HuH-7.5 (cell line): ENCODE data around the gene TRIM4.

ENCODE experiments used
- DNase-seq: peaks from one replicate; pipeline ENCODE4 v3.0.0; 2011; ENCODE audit warnings: low spot score

TRIM4 gene

DNA sequence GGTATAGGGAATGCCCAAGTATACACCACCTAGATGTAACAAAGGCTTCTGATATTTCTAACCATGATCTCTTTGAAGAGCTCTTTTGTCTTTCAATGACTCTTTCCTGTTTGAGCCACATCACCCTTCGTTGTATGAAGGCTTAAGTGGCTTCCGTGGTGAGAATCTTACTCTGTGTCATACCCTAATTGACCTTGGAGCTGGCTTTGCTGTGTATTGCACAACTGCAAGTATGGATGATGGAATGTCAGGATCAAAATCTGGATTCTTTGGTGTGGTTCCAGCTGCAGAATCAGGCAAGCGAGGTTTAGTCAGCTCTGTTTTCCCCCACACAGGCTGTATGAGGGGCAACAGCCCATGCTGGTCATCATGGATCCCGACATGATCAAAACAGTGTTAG is 75.5 kb downstream of the TRIM4 start:
- DNase-seq: no peak

DNA sequence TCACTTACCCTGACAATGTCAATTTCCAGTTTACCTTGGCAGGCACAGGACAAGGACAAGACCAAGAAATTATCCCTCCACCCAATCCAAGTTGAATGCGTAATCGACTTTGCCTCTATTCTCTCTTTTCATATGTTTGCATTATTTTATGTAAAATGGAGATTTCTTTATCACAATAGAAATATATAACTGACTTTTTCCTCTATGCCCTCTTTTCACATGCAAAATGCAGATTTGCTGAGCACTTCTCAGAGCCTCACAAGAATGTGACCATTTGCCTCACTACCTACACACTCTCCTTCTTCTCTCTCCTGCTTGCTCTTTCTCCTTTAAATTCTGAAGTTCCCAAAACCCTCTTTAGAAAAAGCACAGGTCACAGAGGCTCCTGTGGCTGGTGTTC is 76.4 kb downstream of the TRIM4 start:
- no peak for DNase-seq
